ENCODE results near the gene WDR91. TPM values are rescaled to one million over a fixed set of nuclear protein-coding genes. Genes with fewer than 3 reads are reported as not detected.

Gene WDR91
- total and polyA plus RNA-seq, 4 donors = 12.6 to 41.4 (median 27.2) TPM

GRCh38 chr7:135151533-135151932 is 59.8 kb downstream of the WDR91 start:
- Histone ChIP-seq H3K9me3 (ENCODE audit: control insufficient read depth, low read length) (peaks cover 2% of the 10 kb centered on the region), H3K36me3 (ENCODE audit: control insufficient read depth in 1 of 2, insufficient read depth in 2 of 2, low read length in 1 of 2) (no peaks in the 10 kb centered on the region), H3K27ac (ENCODE audit: low read depth in 1 of 2, low read length in 2 of 2) (no peak overlapping the region), H3K27me3 (ENCODE audit: control insufficient read depth in 1 of 2, insufficient read depth in 2 of 2, low read length in 1 of 2) (no peaks in the 10 kb centered on the region), H3K4me1 (ENCODE audit: control insufficient read depth in 1 of 2, insufficient read depth in 2 of 2, low read length in 2 of 2) (no peaks in the 10 kb centered on the region), H3K4me3 (ENCODE audit: low read length in 2 of 2) (no peak overlapping the region)
- DNase-seq (peak in 1 of 2 donors; percentile 58), ATAC-seq (ENCODE audit: low FRiP score) (no peak)
- 79 to 83% methylated on average over 6 of the region's 6 CpGs for WGBS, 2 donors
- intact Hi-C loops (cut with DNase I) = no loop called here

GRCh38 chr7:135151132-135151531 is 60.2 kb downstream of the WDR91 start:
- Histone ChIP-seq H3K36me3 (ENCODE audit: control insufficient read depth in 1 of 2, insufficient read depth in 2 of 2, low read length in 1 of 2) (no peaks in the 10 kb centered on the region), H3K27ac (ENCODE audit: low read depth in 1 of 2, low read length in 2 of 2) (no peak overlapping the region), H3K4me1 (ENCODE audit: control insufficient read depth in 1 of 2, insufficient read depth in 2 of 2, low read length in 2 of 2) (no peaks in the 10 kb centered on the region), H3K27me3 (ENCODE audit: control insufficient read depth in 1 of 2, insufficient read depth in 2 of 2, low read length in 1 of 2) (no peaks in the 10 kb centered on the region), H3K9me3 (ENCODE audit: control insufficient read depth, low read length) (peaks cover 2% of the 10 kb centered on the region), H3K4me3 (ENCODE audit: low read length in 2 of 2) (no peak overlapping the region)
- no peak for ATAC-seq (ENCODE audit: low FRiP score)
- WGBS, 2 donors = 90 to 95% methylated on average over 2 of the region's 2 CpGs
- no peak for DNase-seq
- intact Hi-C loops (cut with DNase I) = no loop called here

GRCh38 chr7:135150072-135150782 is 61.1 kb downstream of the WDR91 start:
- Histone ChIP-seq H3K27ac (ENCODE audit: low read depth in 1 of 2, low read length in 2 of 2) (peak overlapping the region in 1 of 2 donors; percentile 33), H3K36me3 (ENCODE audit: control insufficient read depth in 1 of 2, insufficient read depth in 2 of 2, low read length in 1 of 2) (no peaks in the 10 kb centered on the region), H3K4me3 (ENCODE audit: low read length in 2 of 2) (no peak overlapping the region), H3K4me1 (ENCODE audit: control insufficient read depth in 1 of 2, insufficient read depth in 2 of 2, low read length in 2 of 2) (no peaks in the 10 kb centered on the region), H3K27me3 (ENCODE audit: control insufficient read depth in 1 of 2, insufficient read depth in 2 of 2, low read length in 1 of 2) (no peaks in the 10 kb centered on the region), H3K9me3 (ENCODE audit: control insufficient read depth, low read length) (no peaks in the 10 kb centered on the region)
- ATAC-seq (ENCODE audit: low FRiP score) = peak; percentile 5
- intact Hi-C loops (cut with DNase I) = no loop called here
- DNase-seq = no peak
- 22 to 38% methylated on average over 8 of the region's 8 CpGs for WGBS, 2 donors

- peak; percentile 91 for ATAC-seq (ENCODE audit: low FRiP score)
- intact Hi-C loops (cut with DNase I) = loop anchor here (5.0 kb wide), 1 partner anchor 156 kb away; no protein-coding TSS in a partner anchor
Observed at GRCh38 chr7:135147899-135148721, 63.2 kb downstream of the WDR91 start, which contains the start of gene TMEM140. Gene TMEM140, plus strand, starts transcription at chr7:135148072. Its CDS starts 16,370 bp downstream, at chr7:135164442.

GRCh38 chr7:135147341-135147898 is 63.9 kb downstream of the WDR91 start:
- H3K9me3 ChIP-seq (ENCODE audit: control insufficient read depth, low read length) = no peaks in the 10 kb centered on the region
- H3K4me3 ChIP-seq (ENCODE audit: low read length in 2 of 2) = peak overlapping the region; percentile 73 to 87
- intact Hi-C loops (cut with DNase I) = loop anchor here (5.0 kb wide), 1 partner anchor 155 kb away; no protein-coding TSS in a partner anchor
- H3K36me3 ChIP-seq (ENCODE audit: control insufficient read depth in 1 of 2, insufficient read depth in 2 of 2, low read length in 1 of 2) = no peaks in the 10 kb centered on the region
- WGBS, 2 donors = 1% methylated on average over 6 of the region's 6 CpGs
- ATAC-seq (ENCODE audit: low FRiP score) (peak; percentile 73), DNase-seq (no peak)
- H3K27ac ChIP-seq (ENCODE audit: low read depth in 1 of 2, low read length in 2 of 2) = peak overlapping the region; percentile 51 to 70
- no peaks in the 10 kb centered on the region for H3K27me3 ChIP-seq (ENCODE audit: control insufficient read depth in 1 of 2, insufficient read depth in 2 of 2, low read length in 1 of 2)
- H3K4me1 ChIP-seq (ENCODE audit: control insufficient read depth in 1 of 2, insufficient read depth in 2 of 2, low read length in 2 of 2) = no peaks in the 10 kb centered on the region

More at GRCh38 chr7:135147899-135148721, 63.2 kb downstream of the WDR91 start, which contains the start of gene TMEM140:
- Histone ChIP-seq H3K27ac (ENCODE audit: low read depth in 1 of 2, low read length in 2 of 2) (peak within 1 kb of the TSS; percentile 95 to 99), H3K9me3 (ENCODE audit: control insufficient read depth, low read length) (no peaks in the 10 kb centered on the region), H3K27me3 (ENCODE audit: control insufficient read depth in 1 of 2, insufficient read depth in 2 of 2, low read length in 1 of 2) (no peaks in the 10 kb centered on the region), H3K4me3 (ENCODE audit: low read length in 2 of 2) (peak within 1 kb of the TSS; percentile 73 to 87), H3K36me3 (ENCODE audit: control insufficient read depth in 1 of 2, insufficient read depth in 2 of 2, low read length in 1 of 2) (no peaks in the 10 kb centered on the region), H3K4me1 (ENCODE audit: control insufficient read depth in 1 of 2, insufficient read depth in 2 of 2, low read length in 2 of 2) (no peaks in the 10 kb centered on the region)
- no peak for DNase-seq
- WGBS, 2 donors = 8% methylated on average over 13 of the region's 13 CpGs

- no peak for ATAC-seq (ENCODE audit: low FRiP score)
- H3K4me1 ChIP-seq (ENCODE audit: control insufficient read depth in 1 of 2, insufficient read depth in 2 of 2, low read length in 2 of 2) = no peaks in the 10 kb centered on the region
- H3K27ac ChIP-seq (ENCODE audit: low read depth in 1 of 2, low read length in 2 of 2) = no peak overlapping the region
- H3K27me3 ChIP-seq (ENCODE audit: control insufficient read depth in 1 of 2, insufficient read depth in 2 of 2, low read length in 1 of 2) = no peaks in the 10 kb centered on the region
- DNase-seq = no peak
- H3K9me3 ChIP-seq (ENCODE audit: control insufficient read depth, low read length) = no peaks in the 10 kb centered on the region
- intact Hi-C loops (cut with DNase I) = no loop called here
- no peak overlapping the region for H3K4me3 ChIP-seq (ENCODE audit: low read length in 2 of 2)
- no peaks in the 10 kb centered on the region for H3K36me3 ChIP-seq (ENCODE audit: control insufficient read depth in 1 of 2, insufficient read depth in 2 of 2, low read length in 1 of 2)
- WGBS, 2 donors = 65 to 74% methylated on average over 3 of the region's 3 CpGs
Observed at GRCh38 chr7:135143885-135144668, 67.2 kb downstream of the WDR91 start.
